LNCaP clone FGC (cell line): ENCODE measurements around the gene ITM2C.

Experiments
- DNase-seq: peaks from one replicate; pipeline ENCODE4 v3.0.0-alpha.2; 2011; ENCODE audit warnings: low read depth
- H3K4me3 ChIP-seq: 2 replicates; pipeline ENCODE4 v1.5.1; 2011; ENCODE audit warnings: mild to moderate bottlenecking, low read depth, low read length, control low read depth
- CTCF ChIP-seq: IDR thresholded peaks from 2 replicates; pipeline ENCODE4 v1.5.1; 2012; ENCODE audit warnings: mild to moderate bottlenecking; ENCODE audit not compliant: control insufficient read depth, insufficient read depth; ENCODE audit errors: extremely low read depth

ITM2C gene

GRCh38 chr2:230886206-230886605 lies 21.5 kb downstream of the ITM2C start:
- H3K4me3 ChIP-seq: no peak overlapping the region
- TF ChIP-seq CTCF: no peak
- no peak for DNase-seq

- H3K4me3 ChIP-seq: no peak overlapping the region
- DNase-seq: no peak
- no peak for TF ChIP-seq CTCF
Measured at GRCh38 chr2:230886671-230887071, 21.9 kb downstream of the ITM2C start.

- no peak overlapping the region for H3K4me3 ChIP-seq
- no peak for DNase-seq
- no peak for TF ChIP-seq CTCF
Measured at GRCh38 chr2:230887342-230887741, 22.6 kb downstream of the ITM2C start.

GRCh38 chr2:230888824-230889400 lies 24.2 kb downstream of the ITM2C start:
- DNase-seq: no peak
- no peak for TF ChIP-seq CTCF
- no peak overlapping the region for H3K4me3 ChIP-seq

GRCh38 chr2:230889911-230890601 lies 25.3 kb downstream of the ITM2C start:
- no peak for TF ChIP-seq CTCF
- no peak overlapping the region for H3K4me3 ChIP-seq
- no peak for DNase-seq

- no peak overlapping the region for H3K4me3 ChIP-seq
- no peak for TF ChIP-seq CTCF
- DNase-seq: no peak
Measured at GRCh38 chr2:230890646-230891045, 25.9 kb downstream of the ITM2C start.

- no peak overlapping the region for H3K4me3 ChIP-seq
- no peak for DNase-seq
- TF ChIP-seq CTCF: no peak
Measured at GRCh38 chr2:230891064-230891463, 26.3 kb downstream of the ITM2C start.
